AG10803 (cell line): ENCODE measurements around the gene TAOK1.

Experiments used
- DNase-seq: peaks from one replicate; pipeline ENCODE4 v3.0.0; 2010; ENCODE audit warnings: low read depth
- H3K4me3 ChIP-seq: 2 replicates; pipeline ENCODE4 v1.5.1; 2011; ENCODE audit warnings: mild to moderate bottlenecking, low read length, control low read depth
- CTCF ChIP-seq: conservative IDR thresholded peaks from 2 replicates; pipeline ENCODE4 v1.5.1; 2011; ENCODE audit warnings: mild to moderate bottlenecking, low read length, control low read depth, inconsistent platforms

TAOK1 gene

GRCh38 chr17:29588562-29589411, 198.6 kb downstream of the TAOK1 start:
- peak overlapping the region; percentile 83 for H3K4me3 ChIP-seq
- no peak for DNase-seq
- TF ChIP-seq CTCF = no peak

GRCh38 chr17:29589524-29590410, 199.6 kb downstream of the TAOK1 start, which contains the start of gene GIT1:
Gene GIT1 (minus strand): TSS chr17:29589648. CDS start chr17:29589378, 270 bp downstream.
- peak; percentile 80 for DNase-seq
- peak within 1 kb of the TSS; percentile 83 for H3K4me3 ChIP-seq
- TF ChIP-seq CTCF = no peak

- H3K4me3 ChIP-seq = peak overlapping the region; percentile 55
- TF ChIP-seq CTCF = no peak
- DNase-seq = peak; percentile 49
These were observed 200.4 kb downstream of the TAOK1 start for GRCh38 chr17:29590411-29591145.

GRCh38 chr17:29591146-29591736, 201.1 kb downstream of the TAOK1 start:
- no peak for TF ChIP-seq CTCF
- peak; percentile 26 for DNase-seq
- peak overlapping the region; percentile 24 for H3K4me3 ChIP-seq

- peak; percentile 61 for DNase-seq
These were observed 201.8 kb downstream of the TAOK1 start for GRCh38 chr17:29591737-29592608.

More at GRCh38 chr17:29591737-29592608, 201.8 kb downstream of the TAOK1 start:
- TF ChIP-seq CTCF = peak; percentile 70
- peak overlapping the region; percentile 12; the same call in 1 of the 2 replicates for H3K4me3 ChIP-seq
